ENCODE measurements around the gene MAST2.
"Not testable (repeated sequence)": the region's sequence is repeated elsewhere in the genome, so short reads cannot be mapped to it uniquely, and the experiment has no call there.

Gene MAST2

GRCh38 chr1:46044116-46044515 is 240.7 kb downstream of the MAST2 start:
- no peak for DNase-seq (ENCODE audit: low read depth)
- H3K4me3 ChIP-seq (ENCODE audit: low read depth, low read length): no peak overlapping the region
- TF ChIP-seq, protein P1, sequence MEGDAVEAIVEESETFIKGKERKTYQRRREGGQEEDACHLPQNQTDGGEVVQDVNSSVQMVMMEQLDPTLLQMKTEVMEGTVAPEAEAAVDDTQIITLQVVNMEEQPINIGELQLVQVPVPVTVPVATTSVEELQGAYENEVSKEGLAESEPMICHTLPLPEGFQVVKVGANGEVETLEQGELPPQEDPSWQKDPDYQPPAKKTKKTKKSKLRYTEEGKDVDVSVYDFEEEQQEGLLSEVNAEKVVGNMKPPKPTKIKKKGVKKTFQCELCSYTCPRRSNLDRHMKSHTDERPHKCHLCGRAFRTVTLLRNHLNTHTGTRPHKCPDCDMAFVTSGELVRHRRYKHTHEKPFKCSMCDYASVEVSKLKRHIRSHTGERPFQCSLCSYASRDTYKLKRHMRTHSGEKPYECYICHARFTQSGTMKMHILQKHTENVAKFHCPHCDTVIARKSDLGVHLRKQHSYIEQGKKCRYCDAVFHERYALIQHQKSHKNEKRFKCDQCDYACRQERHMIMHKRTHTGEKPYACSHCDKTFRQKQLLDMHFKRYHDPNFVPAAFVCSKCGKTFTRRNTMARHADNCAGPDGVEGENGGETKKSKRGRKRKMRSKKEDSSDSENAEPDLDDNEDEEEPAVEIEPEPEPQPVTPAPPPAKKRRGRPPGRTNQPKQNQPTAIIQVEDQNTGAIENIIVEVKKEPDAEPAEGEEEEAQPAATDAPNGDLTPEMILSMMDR (IDR thresholded peaks at IDR 0.05; ENCODE audit: control insufficient read depth, extremely low read depth, insufficient read depth): no peak

DNA sequence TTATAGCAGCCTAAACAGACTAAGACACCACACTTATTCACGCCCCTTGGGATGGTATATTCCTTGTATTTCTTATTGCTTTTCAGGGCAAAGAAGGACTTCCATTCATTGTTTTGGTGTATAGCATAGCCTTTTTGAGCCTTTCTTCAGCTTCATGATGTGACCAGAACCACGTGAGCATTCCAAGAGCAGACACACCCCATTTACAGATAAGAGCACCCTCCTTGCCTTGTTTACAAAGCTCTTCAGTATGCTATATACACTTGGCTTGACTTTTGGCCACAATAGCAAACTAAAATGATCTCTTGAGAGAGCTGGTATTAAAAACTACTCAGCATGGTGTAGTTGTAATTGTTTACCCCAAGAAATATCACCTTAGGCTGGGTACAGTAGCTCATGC is 250.3 kb downstream of the MAST2 start:
- no peak for DNase-seq (ENCODE audit: low read depth)
- TF ChIP-seq, protein P1 (IDR thresholded peaks at IDR 0.05; ENCODE audit: control insufficient read depth, extremely low read depth, insufficient read depth): no peak
- no peak overlapping the region for H3K4me3 ChIP-seq (ENCODE audit: low read depth, low read length)

DNA sequence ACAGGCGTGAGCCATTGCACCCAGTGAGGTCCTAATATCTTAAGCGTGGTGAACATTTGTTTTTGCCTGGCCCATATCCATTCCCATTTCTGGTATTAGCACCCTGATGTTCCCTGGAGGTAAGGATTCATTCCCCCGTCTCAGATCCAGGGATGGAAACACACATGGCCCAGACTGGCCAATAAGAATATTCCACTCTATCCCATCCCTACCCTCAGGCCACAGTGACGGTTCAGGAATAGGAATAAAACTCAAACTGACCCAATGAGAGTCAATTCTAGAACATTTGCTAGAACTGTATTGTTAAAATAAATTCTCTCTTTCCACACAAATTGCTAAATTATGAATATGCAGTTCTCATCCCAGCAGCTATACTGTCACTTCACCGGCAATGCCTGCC is 252.9 kb downstream of the MAST2 start:
- H3K4me3 ChIP-seq (ENCODE audit: low read depth, low read length): no peak overlapping the region
- no peak for DNase-seq (ENCODE audit: low read depth)
- TF ChIP-seq, protein P1 (IDR thresholded peaks at IDR 0.05; ENCODE audit: control insufficient read depth, extremely low read depth, insufficient read depth): no peak

DNA sequence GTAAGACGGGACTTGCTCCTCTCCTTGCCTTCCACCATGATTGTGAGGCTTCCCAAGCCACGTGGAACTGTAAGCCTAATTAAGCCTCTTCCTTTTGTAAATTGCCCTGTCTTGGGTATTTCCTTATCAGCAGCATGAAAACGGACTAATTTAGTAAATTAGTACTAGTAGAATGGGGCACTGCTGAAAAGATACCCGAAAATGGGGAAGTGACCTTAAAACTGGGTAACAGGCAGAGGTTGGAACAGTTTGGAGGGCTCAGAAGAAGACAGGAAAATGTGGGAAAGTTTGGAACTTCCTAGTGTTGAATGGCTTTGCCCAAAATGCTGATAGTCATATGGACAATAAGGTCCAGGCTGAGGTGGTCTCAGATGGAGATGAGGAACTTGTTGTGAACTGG is 253.8 kb downstream of the MAST2 start:
- not testable (repeated sequence) for DNase-seq (ENCODE audit: low read depth); H3K4me3 ChIP-seq (ENCODE audit: low read depth, low read length)

DNA sequence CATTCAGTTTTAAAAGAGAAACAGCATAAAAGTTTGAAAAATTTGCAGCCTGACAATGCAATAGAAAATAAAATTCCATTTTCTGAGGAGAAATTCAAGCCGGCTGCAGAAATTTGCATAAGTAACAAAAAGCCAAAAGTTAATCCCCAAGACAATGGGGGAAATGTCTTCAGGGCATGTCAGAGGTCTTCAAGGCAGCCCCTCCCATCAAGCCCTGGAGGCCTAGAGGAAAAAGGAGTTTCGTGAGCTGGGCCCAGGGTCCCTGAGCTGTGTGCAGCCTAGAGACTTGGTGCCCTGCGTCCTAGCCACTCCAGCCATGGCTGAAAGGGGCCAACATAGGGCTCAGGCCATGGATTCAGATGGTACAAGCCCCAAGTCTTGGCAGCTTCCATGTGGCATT is 254.4 kb downstream of the MAST2 start:
- TF ChIP-seq, protein P1 (IDR thresholded peaks at IDR 0.05; ENCODE audit: control insufficient read depth, extremely low read depth, insufficient read depth): no peak
- no peak overlapping the region for H3K4me3 ChIP-seq (ENCODE audit: low read depth, low read length)
- no peak for DNase-seq (ENCODE audit: low read depth)

DNA sequence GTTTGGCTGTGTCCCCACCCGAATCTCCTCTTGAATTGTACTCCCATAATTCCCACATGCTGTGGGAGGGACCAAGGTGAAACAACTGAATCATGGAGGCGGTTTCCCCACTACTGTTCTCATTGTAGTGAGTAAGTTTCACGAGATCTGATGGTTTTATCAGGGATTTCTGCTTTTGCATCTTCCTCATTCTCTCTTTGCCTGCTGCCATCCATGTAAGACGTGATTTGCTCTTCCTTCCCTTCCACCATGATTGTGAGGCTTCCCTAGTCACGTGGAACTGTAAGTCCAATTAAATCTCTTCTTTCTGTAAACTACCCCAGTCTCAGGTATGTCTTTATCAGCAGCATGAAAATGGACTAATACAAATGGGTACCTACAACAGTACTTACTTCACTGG is 255.5 kb downstream of the MAST2 start:
- H3K4me3 ChIP-seq (ENCODE audit: low read depth, low read length): no peak overlapping the region
- DNase-seq (ENCODE audit: low read depth): no peak
- TF ChIP-seq, protein P1 (IDR thresholded peaks at IDR 0.05; ENCODE audit: control insufficient read depth, extremely low read depth, insufficient read depth): no peak

- TF ChIP-seq, protein P1 (IDR thresholded peaks at IDR 0.05; ENCODE audit: control insufficient read depth, extremely low read depth, insufficient read depth): no peak
- H3K4me3 ChIP-seq (ENCODE audit: low read depth, low read length): no peak overlapping the region
- DNase-seq (ENCODE audit: low read depth): no peak
Measured at GRCh38 chr1:46061146-46061545, 257.7 kb downstream of the MAST2 start.
